GM23248 (cell line): ENCODE results near the gene INAFM2. TPM values are rescaled to one million over a fixed set of nuclear protein-coding genes. Genes with fewer than 3 reads are reported as not detected.

Source experiments
- DNase-seq: peaks from one replicate; pipeline ENCODE4 v3.0.0-alpha.2; 2015
- H2AFZ ChIP-seq: fragments of 200-600 bp; sonication (generic); 2 replicates; pipeline ENCODE4 v1.6.1; 2016; ENCODE audit warnings: antibody characterized with exemption
- H3F3A ChIP-seq: fragments of 200-600 bp; sonication (generic); 2 replicates; pipeline ENCODE4 v1.6.1; 2016; ENCODE audit warnings: mild to moderate bottlenecking, antibody characterized with exemption, mixed run types; ENCODE audit not compliant: insufficient read depth
- H3K27ac ChIP-seq: fragments of 200-600 bp; sonication (generic); 2 replicates; pipeline ENCODE4 v1.5.1; 2016; ENCODE audit warnings: mild to moderate bottlenecking
- H3K27me3 ChIP-seq: fragments of 200-600 bp; sonication (generic); replicated peaks from 2 replicates; pipeline ENCODE4 v1.6.1; 2016; ENCODE audit warnings: mild to moderate bottlenecking; ENCODE audit not compliant: insufficient read depth
- H3K36me3 ChIP-seq: fragments of 200-600 bp; sonication (generic); 2 replicates; pipeline ENCODE4 v1.6.1; 2016; ENCODE audit warnings: low read depth, mild to moderate bottlenecking
- H3K4me1 ChIP-seq: fragments of 200-600 bp; sonication (generic); 2 replicates; pipeline ENCODE4 v1.6.1; 2016; ENCODE audit warnings: mild to moderate bottlenecking; ENCODE audit not compliant: insufficient read depth
- H3K4me2 ChIP-seq: fragments of 200-600 bp; sonication (generic); one replicate; pipeline ENCODE4 v1.6.1; 2016; ENCODE audit warnings: mild to moderate bottlenecking; ENCODE audit not compliant: unreplicated experiment
- H3K4me3 ChIP-seq: fragments of 200-600 bp; sonication (generic); 2 replicates; pipeline ENCODE4 v1.5.1; 2016; ENCODE audit warnings: mild to moderate bottlenecking
- H3K79me2 ChIP-seq: fragments of 200-600 bp; sonication (generic); 2 replicates; pipeline ENCODE4 v1.6.1; 2016; ENCODE audit warnings: mild to moderate bottlenecking; ENCODE audit not compliant: insufficient read depth
- H3K9ac ChIP-seq: fragments of 200-600 bp; sonication (generic); 2 replicates; pipeline ENCODE4 v1.6.1; 2016; ENCODE audit warnings: mild to moderate bottlenecking
- H3K9me2 ChIP-seq: fragments of 200-600 bp; sonication (generic); 2 replicates; pipeline ENCODE4 v1.6.1; 2016; ENCODE audit warnings: mixed run types, mild to moderate bottlenecking, moderate library complexity; ENCODE audit not compliant: insufficient read depth
- H3K9me3 ChIP-seq: fragments of 200-600 bp; sonication (generic); one replicate; pipeline ENCODE4 v1.6.1; 2017; ENCODE audit warnings: low read depth
- H4K20me1 ChIP-seq: fragments of 200-600 bp; sonication (generic); 2 replicates; pipeline ENCODE4 v1.6.0; 2016; ENCODE audit not compliant: insufficient read depth
- EZH2 ChIP-seq: fragments of 200-600 bp; sonication (generic); IDR thresholded peaks from 2 replicates; pipeline ENCODE4 v1.6.1; 2018; ENCODE audit warnings: antibody characterized with exemption, mild to moderate bottlenecking; ENCODE audit not compliant: insufficient read depth, poor library complexity, severe bottlenecking
- EZH2phosphoT487 ChIP-seq: fragments of 200-600 bp; sonication (generic); IDR thresholded peaks from 2 replicates; pipeline ENCODE4 v1.6.1; 2018; ENCODE audit warnings: antibody characterized with exemption, moderate library complexity, mild to moderate bottlenecking, low read depth; ENCODE audit not compliant: insufficient read depth
- WGBS, 2 experiments: methylation state at CpG; one replicate each; pipeline ENCODE4 v1.1.6; 2015 to 2017; ENCODE audit warnings: low lambda C conversion rate in 2 of 2, low coverage in 1 of 2; ENCODE audit errors: missing lambda C conversion rate in 2 of 2; 5-methylcytosine and 5-hydroxymethylcytosine counted together
- in situ Hi-C: fragments of 300-500 bp; cut with MboI; formaldehyde crosslinking; loops from 2 replicates; pipeline ENCODE4 v1.15.0; 2020
- polyA plus RNA-seq: library from polyadenylated mRNA; unstranded; fragments of >200 nt; fragmentation: Nextera tagmentation; extraction: Ambion mirVana; gene quantifications from 2 replicates; pipeline ENCODE4 v1.2.1, GENCODE V29; 2016
- total RNA-seq: library from RNA; depleted of rRNA; stranded (reverse); fragments of >200 nt; shearing (Covaris generic); gene quantifications from 2 replicates; pipeline ENCODE4 v1.2.3, GENCODE V29; 2014

INAFM2 gene
- total and polyA plus RNA-seq, 2 experiments from 2014 or later: 4.5 to 16.6 TPM

DNA sequence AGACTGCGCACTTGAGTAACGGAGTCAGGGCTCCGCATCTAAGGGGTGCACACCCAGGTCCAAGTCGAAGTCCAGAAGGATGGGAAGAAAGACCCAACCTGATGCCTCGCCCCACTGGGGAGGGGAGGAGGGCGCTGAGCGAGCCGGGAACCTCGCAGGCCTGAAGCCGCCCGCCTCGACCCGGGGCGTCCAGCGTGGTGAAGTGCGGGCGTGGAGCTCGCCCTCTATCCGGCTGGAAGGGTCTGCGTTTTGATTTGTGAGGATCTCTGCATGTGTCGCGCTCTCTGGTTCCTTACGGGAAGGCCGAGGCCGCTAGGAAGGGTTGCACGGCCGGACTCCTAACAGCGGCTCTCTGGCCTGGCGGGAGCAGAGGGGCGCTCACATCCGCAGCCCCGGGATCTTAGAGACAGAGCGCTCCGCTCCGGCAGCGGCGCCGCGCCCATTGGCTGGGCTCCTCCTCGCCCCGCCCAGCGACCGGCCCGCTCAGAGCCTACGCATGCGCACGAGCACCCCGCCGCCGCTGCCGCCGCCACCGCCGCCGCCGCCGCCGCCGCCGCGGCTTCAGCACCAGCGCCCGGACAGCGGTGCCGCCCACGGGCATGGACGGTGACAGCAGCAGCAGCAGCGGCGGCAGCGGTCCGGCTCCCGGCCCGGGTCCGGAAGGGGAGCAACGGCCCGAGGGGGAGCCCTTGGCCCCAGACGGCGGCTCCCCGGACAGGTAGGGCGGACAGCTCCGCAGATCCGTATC, 34.4 kb downstream of the INAFM2 start, which contains the start of gene DISP2:
DISP2 (plus strand) TSS at position 497 of the 748 bp plus-strand sequence; CDS start at position 600, 103 bp downstream.
- WGBS, 2 experiments: 5 to 10% methylated on average over 38 to 70 of the region's 82 CpGs
- in situ Hi-C loops: no loop called here
- Histone ChIP-seq H3K27me3 (peaks cover 4% of the 10 kb centered on the region; the same call in 1 of the 2 replicates), H4K20me1 (no peaks in the 10 kb centered on the region), H3K27ac (no peak within 1 kb of the TSS), H3K9me2 (no peaks in the 10 kb centered on the region), H3F3A (no peaks in the 10 kb centered on the region), H3K79me2 (no peaks in the 10 kb centered on the region), H2AFZ (peak within 1 kb of the TSS; percentile 93), H3K4me2 (peak within 1 kb of the TSS; percentile 93), H3K36me3 (no peaks in the 10 kb centered on the region), H3K9ac (no peak within 1 kb of the TSS), H3K4me1 (no peaks in the 10 kb centered on the region), H3K9me3 (no peaks in the 10 kb centered on the region), H3K4me3 (peak within 1 kb of the TSS; percentile 77)
- TF ChIP-seq EZH2 (no peak), EZH2phosphoT487 (no peak)
- peak; percentile 93 for DNase-seq

DNA sequence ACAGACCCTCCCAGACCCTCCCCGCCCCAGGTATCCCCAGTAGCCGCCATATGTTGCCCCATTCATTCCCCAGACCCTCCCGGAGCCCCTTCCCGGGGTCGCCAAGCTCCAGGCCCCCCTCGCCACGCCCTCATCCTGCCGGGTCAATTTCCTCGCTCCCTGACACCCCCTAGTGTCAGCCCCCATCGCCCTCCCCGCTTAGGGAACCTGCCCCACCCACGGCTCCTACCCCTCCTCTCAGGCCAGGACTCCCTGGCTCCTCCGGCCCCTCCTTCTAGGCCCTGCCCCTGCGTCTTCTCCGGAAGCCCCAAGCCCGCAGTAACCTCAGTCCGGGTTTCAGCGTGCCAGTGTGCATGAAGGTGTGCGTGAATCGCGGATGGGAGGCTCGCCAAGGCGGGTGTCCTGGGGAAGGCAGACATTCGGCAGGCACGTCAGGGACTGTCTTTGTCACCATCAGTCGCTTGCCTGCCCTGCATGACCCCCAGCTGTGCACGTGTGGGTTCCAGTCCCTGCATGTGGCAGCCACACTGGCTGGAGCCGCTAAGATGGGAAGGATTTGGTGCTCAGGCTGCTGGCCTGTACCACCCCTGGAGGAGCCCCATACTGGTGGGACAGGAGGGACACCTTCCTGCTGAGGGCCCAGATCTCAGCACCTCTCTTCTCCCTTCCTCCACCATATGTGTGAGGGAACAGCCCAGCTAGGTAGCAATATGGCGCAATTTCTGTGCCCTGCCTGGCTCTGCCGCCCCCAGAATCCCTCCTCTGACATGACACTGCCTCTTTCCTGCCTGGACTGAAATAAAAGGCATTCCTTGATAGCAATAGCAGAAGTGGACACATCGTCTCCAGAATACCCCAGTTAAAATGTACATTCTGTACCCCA, 35.2 kb downstream of the INAFM2 start:
- Histone ChIP-seq H3K36me3 (no peaks in the 10 kb centered on the region), H3K4me2 (peak overlapping the region; percentile 81), H3K9ac (no peak overlapping the region), H3K79me2 (no peaks in the 10 kb centered on the region), H3K27ac (no peak overlapping the region), H3K4me3 (peak overlapping the region; percentile 77), H3F3A (no peaks in the 10 kb centered on the region), H2AFZ (no peak overlapping the region), H3K9me3 (no peaks in the 10 kb centered on the region), H4K20me1 (no peaks in the 10 kb centered on the region), H3K27me3 (peaks cover 4% of the 10 kb centered on the region; the same call in 1 of the 2 replicates), H3K9me2 (no peaks in the 10 kb centered on the region), H3K4me1 (no peaks in the 10 kb centered on the region)
- TF ChIP-seq EZH2: no peak
- TF ChIP-seq EZH2phosphoT487: no peak
- in situ Hi-C loops: no loop called here
- 8 to 11% methylated on average over 19 to 29 of the region's 31 CpGs for WGBS, 2 experiments
- DNase-seq: no peak

DNA sequence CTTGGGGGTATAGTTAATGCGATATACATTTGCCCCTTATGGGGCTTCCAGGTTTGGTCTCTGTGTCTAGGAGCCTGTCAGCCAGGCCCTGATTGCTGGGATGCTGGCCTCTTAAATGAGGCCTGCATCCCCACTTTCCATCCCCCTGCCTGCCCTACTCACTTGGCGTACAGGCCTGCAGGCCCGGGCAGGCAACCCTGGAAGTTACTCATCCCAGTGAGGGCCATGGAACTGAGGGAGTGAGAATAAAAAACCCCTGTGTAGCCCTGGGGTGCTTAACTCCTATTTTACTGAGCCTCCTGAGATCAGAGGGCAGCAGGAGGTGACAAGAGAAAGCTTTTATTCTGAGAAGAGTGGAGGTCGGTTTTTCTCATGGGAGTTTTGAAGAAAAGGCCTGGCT, 36.5 kb downstream of the INAFM2 start:
- H3F3A ChIP-seq: no peaks in the 10 kb centered on the region
- TF ChIP-seq EZH2: no peak
- TF ChIP-seq EZH2phosphoT487: no peak
- H3K9ac ChIP-seq: no peak overlapping the region
- peaks cover 4% of the 10 kb centered on the region; the same call in 1 of the 2 replicates for H3K27me3 ChIP-seq
- no peaks in the 10 kb centered on the region for H3K9me3 ChIP-seq
- H3K4me1 ChIP-seq: no peaks in the 10 kb centered on the region
- no peaks in the 10 kb centered on the region for H3K9me2 ChIP-seq
- 76 to 79% methylated on average over 4 of the region's 4 CpGs for WGBS, 2 experiments
- H2AFZ ChIP-seq: no peak overlapping the region
- in situ Hi-C loops: no loop called here
- H3K79me2 ChIP-seq: no peaks in the 10 kb centered on the region
- no peak for DNase-seq
- H3K4me2 ChIP-seq: no peak overlapping the region
- no peak overlapping the region for H3K4me3 ChIP-seq
- no peak overlapping the region for H3K27ac ChIP-seq
- H3K36me3 ChIP-seq: no peaks in the 10 kb centered on the region
- H4K20me1 ChIP-seq: no peaks in the 10 kb centered on the region

DNA sequence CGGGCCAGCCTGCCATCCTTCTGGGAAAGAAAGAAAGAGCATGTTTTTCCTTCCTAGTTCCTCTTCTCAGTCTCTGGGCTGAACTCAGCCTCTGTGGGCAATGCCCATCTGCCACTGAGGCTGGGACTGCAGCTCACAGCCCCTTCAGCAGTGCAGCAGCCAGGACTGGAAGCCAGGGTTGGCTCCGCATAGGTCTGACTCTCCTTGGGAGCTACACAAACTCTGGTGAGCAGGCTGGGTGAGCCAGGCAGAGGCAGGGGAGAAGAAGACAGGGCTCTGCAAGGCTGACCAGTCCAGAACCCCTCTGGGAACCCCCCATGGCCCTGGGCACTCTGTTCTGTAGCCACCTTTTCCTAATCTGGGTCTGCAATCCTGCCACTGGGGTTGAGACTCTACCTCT, 38.1 kb downstream of the INAFM2 start:
- no peak for TF ChIP-seq EZH2phosphoT487
- TF ChIP-seq EZH2: no peak
- H3K4me2 ChIP-seq: no peak overlapping the region
- H3K4me1 ChIP-seq: no peaks in the 10 kb centered on the region
- WGBS, 2 experiments: 24 to 43% methylated on average over 2 of the region's 2 CpGs
- in situ Hi-C loops: no loop called here
- H4K20me1 ChIP-seq: no peaks in the 10 kb centered on the region
- no peak overlapping the region for H2AFZ ChIP-seq
- no peaks in the 10 kb centered on the region for H3K36me3 ChIP-seq
- H3K9ac ChIP-seq: no peak overlapping the region
- no peaks in the 10 kb centered on the region for H3K9me2 ChIP-seq
- no peaks in the 10 kb centered on the region for H3K79me2 ChIP-seq
- no peak for DNase-seq
- H3K9me3 ChIP-seq: no peaks in the 10 kb centered on the region
- no peaks in the 10 kb centered on the region for H3F3A ChIP-seq
- H3K4me3 ChIP-seq: no peak overlapping the region
- H3K27me3 ChIP-seq: peaks cover 4% of the 10 kb centered on the region; the same call in 1 of the 2 replicates
- no peak overlapping the region for H3K27ac ChIP-seq
